Prostate gland (tissue), 2 donors: ENCODE measurements around the gene BCCIP. TPM values are rescaled to one million over a fixed set of nuclear protein-coding genes. Genes with fewer than 3 reads are reported as not detected.

ENCODE experiments used
- DNase-seq: peaks from one replicate; pipeline ENCODE4 v3.0.0-alpha.2; 2019; ENCODE audit warnings: low spot score
- H3K27ac ChIP-seq, 2 donors: fragments of 200-600 bp; sonication (generic); 2 replicates each; pipeline ENCODE4 v1.5.1; 2017 to 2019
- H3K27me3 ChIP-seq: fragments of 200-600 bp; sonication (generic); replicated peaks from 2 replicates; pipeline ENCODE4 v1.5.1; 2019; ENCODE audit not compliant: insufficient read depth
- H3K36me3 ChIP-seq, 2 donors: fragments of 200-600 bp; sonication (generic); 1 replicate in 1 of 2; 2 replicates in 1 of 2; pipeline versions ENCODE4 v1.5.1 to v1.8.1; 2017 to 2019
- H3K4me1 ChIP-seq: fragments of 200-600 bp; sonication (generic); replicated peaks from 2 replicates; pipeline ENCODE4 v1.5.1; 2019
- H3K4me3 ChIP-seq, 2 donors: fragments of 200-600 bp; sonication (generic); 2 replicates each; pipeline ENCODE4 v1.5.1; 2017 to 2019
- H3K9me3 ChIP-seq: fragments of 200-600 bp; sonication (generic); 2 replicates; pipeline ENCODE4 v1.5.1; 2017
- POLR2A ChIP-seq: fragments of 450-650 bp; IDR thresholded peaks from one replicate; pipeline ENCODE4 v1.6.1; 2016; ENCODE audit warnings: antibody characterized with exemption, mild to moderate bottlenecking
- POLR2AphosphoS5 ChIP-seq: sonication (generic); formaldehyde crosslinking; IDR thresholded peaks from one replicate; pipeline ENCODE4 v1.6.1; 2017; ENCODE audit warnings: antibody characterized with exemption
- WGBS: methylation state at CpG from one replicate; pipeline ENCODE4 v1.1.5; 2018; 5-methylcytosine and 5-hydroxymethylcytosine counted together
- intact Hi-C: fragments of 100-400 bp; cut with DNase I; formaldehyde crosslinking; loops from one replicate; pipeline ENCODE4 v1.14.2; 2022
- total RNA-seq, 2 donors: library from RNA; depleted of rRNA; stranded (reverse); fragments of >200 nt; gene quantifications; one replicate each; pipeline ENCODE4 v1.1.0, GENCODE V29; 2016
- TF ChIP-seq, protein P1 (sequence below), 4 experiments: fragments of 200-600 bp in 2 of 4; fragments of 450-650 bp in 2 of 4; sonication (generic) in 2 of 4; IDR thresholded peaks; 1 replicate in 3 of 4; 2 replicates in 1 of 4; pipeline ENCODE4 v1.5.1; 2016 to 2019; ENCODE audit warnings: antibody characterized with exemption in 4 of 4, mild to moderate bottlenecking in 2 of 4, moderate library complexity in 2 of 4

BCCIP gene
- total RNA-seq, 2 donors from 2014 or later = 38.9 to 43.4 TPM

DNA sequence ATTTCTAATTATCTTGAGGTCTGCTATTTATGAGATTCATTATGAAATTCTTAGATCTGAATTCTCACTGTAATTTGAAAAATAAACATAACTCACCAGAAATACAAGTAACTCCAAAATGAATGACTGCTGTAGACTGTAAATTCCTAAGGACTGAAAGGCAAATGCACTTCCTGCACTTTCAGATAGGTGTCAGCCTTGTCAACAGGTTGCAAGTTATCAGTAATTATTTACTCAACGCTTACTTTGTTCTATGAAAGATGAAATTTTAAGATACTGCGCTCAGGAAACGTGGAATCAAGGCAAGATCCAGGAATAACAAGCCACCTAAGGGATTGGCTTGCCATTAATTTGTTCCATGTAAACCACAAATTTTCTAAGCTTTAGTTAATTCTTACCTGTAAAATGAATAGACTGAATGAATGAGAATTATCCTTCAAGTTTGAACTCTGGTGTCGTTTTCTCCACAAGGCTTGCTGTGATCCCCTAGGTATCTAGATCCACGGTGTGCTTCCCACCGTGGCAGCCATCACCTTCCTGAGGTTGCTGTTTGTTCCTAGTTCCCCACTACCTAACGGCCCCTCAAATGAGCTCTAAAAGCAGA, 45.1 kb downstream of the BCCIP start:
- Histone ChIP-seq H3K4me3 (no peak overlapping the region), H3K36me3 (peaks cover 3 to 6% of the 10 kb centered on the region in 2 donors), H3K9me3 (no peaks in the 10 kb centered on the region), H3K4me1 (no peaks in the 10 kb centered on the region), H3K27ac (no peak overlapping the region), H3K27me3 (no peaks in the 10 kb centered on the region)
- 49% methylated on average over 7 of the region's 7 CpGs for WGBS
- intact Hi-C loops = no loop called here
- no peak for DNase-seq
- TF ChIP-seq, protein P1, sequence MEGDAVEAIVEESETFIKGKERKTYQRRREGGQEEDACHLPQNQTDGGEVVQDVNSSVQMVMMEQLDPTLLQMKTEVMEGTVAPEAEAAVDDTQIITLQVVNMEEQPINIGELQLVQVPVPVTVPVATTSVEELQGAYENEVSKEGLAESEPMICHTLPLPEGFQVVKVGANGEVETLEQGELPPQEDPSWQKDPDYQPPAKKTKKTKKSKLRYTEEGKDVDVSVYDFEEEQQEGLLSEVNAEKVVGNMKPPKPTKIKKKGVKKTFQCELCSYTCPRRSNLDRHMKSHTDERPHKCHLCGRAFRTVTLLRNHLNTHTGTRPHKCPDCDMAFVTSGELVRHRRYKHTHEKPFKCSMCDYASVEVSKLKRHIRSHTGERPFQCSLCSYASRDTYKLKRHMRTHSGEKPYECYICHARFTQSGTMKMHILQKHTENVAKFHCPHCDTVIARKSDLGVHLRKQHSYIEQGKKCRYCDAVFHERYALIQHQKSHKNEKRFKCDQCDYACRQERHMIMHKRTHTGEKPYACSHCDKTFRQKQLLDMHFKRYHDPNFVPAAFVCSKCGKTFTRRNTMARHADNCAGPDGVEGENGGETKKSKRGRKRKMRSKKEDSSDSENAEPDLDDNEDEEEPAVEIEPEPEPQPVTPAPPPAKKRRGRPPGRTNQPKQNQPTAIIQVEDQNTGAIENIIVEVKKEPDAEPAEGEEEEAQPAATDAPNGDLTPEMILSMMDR (IDR thresholded peaks at IDR 0.05) = peak; percentile 54 to 90 (median 68)
- TF ChIP-seq POLR2A = no peak
- peak; percentile 21 for TF ChIP-seq POLR2AphosphoS5

DNA sequence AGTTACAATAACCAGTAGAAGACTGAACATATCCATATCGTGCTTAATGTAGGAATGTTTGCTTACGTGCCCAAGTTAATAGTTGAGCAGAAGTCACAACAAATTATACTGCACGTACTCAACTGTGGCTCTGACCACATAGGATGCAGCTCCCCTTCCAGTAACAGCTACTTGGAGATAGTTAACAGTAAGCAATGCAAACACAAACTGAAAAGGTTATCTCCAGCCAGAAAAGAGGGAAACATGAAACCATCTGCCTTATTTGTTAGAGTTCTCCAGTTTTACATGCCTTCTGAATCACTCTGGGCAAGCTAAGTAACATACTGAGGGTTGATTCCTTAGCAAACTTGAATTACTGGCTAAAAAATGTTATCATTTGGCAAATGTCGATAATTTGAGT, 48.0 kb downstream of the BCCIP start:
- no peaks in the 10 kb centered on the region for H3K4me1 ChIP-seq
- TF ChIP-seq POLR2AphosphoS5 (no peak), POLR2A (no peak)
- TF ChIP-seq, protein P1 (IDR thresholded peaks at IDR 0.05) = no peak
- H3K36me3 ChIP-seq = peaks cover 3 to 5% of the 10 kb centered on the region in 2 donors
- no peaks in the 10 kb centered on the region for H3K27me3 ChIP-seq
- H3K9me3 ChIP-seq = no peaks in the 10 kb centered on the region
- H3K27ac ChIP-seq = no peak overlapping the region
- no peak for DNase-seq
- intact Hi-C loops = no loop called here
- 47% methylated on average over 4 of the region's 4 CpGs for WGBS
- no peak overlapping the region for H3K4me3 ChIP-seq

DNA sequence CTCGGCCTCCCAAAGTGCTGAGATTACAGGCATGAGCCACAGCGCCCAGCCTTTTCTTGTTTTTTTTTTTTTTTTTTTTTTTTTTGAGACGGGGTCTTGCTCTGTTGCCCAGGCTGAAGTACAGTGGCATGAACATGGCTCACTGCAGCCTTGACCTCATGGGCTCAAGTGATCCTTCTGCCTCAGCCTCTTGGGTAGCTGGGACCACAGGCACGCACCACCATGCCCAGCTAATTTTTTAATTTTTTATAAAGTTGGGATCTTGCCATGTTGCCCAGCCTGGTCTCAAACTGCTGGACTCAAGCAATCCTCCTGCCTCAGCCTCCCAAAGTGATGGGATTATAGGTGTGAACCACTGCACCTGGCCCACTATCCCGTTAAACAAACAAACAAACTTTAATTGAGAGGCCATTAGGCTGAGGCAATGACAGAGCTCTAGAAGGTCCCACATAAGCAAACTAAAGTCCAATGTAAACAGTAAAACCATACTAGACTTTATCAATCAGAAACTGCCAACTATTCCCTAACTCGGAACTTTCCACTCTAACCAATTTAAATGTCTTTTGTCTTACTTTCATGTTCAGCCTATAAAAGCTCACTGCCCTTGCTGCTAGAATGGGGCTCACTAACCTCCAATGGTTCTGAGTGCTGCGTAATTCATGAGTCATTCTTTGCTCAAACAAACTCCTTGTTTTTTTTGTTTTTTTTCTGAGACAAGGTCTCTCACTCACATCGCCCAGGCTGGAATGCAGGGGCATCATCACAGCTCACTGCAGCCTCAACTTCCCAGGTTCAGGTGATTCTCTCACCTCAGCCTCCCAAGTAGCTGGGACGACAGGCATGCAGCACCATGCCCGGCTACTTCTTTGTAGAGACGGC, 55.9 kb downstream of the BCCIP start:
- WGBS = 81% methylated on average over 11 of the region's 11 CpGs
- no peaks in the 10 kb centered on the region for H3K4me1 ChIP-seq
- intact Hi-C loops = no loop called here

DNA sequence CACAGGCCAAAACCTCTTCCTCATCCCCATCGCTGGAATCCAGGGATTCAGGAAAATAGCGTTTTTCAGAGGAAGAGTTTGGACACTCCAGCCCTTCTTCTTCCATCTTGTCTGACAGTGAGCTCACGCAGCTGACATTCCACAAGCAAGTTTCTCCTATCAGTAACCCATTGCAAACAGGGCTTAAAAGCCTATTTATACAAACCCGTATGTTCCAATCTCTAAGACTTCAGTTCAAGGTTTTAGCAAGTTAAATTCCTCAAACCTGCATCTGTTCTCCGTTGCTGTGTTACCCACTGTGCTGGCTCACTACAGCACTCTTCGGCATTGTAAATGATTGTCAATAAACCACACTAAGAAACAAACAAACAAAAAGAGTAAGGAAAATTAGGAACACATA, 57.4 kb downstream of the BCCIP start:
- Histone ChIP-seq H3K9me3 (no peaks in the 10 kb centered on the region), H3K27ac (no peak overlapping the region), H3K4me3 (no peak overlapping the region), H3K27me3 (no peaks in the 10 kb centered on the region), H3K36me3 (no peaks in the 10 kb centered on the region), H3K4me1 (no peaks in the 10 kb centered on the region)
- no peak for TF ChIP-seq POLR2AphosphoS5
- TF ChIP-seq, protein P1 (IDR thresholded peaks at IDR 0.05) = no peak
- no peak for TF ChIP-seq POLR2A
- intact Hi-C loops = no loop called here
- no peak for DNase-seq
- 73% methylated on average over 6 of the region's 6 CpGs for WGBS

More for the DNA sequence above, 55.9 kb downstream of the BCCIP start:
- Histone ChIP-seq H3K4me3 (no peak overlapping the region), H3K36me3 (no peaks in the 10 kb centered on the region), H3K27ac (no peak overlapping the region), H3K27me3 (no peaks in the 10 kb centered on the region), H3K9me3 (no peaks in the 10 kb centered on the region)
- DNase-seq = no peak
- TF ChIP-seq, protein P1 (IDR thresholded peaks at IDR 0.05) = no peak
- TF ChIP-seq POLR2A (no peak), POLR2AphosphoS5 (no peak)
